Kidney epithelial cell (primary cell): ENCODE data around the gene NRP2. TPM values are rescaled to one million over a fixed set of nuclear protein-coding genes. Genes with fewer than 3 reads are reported as not detected.

ENCODE experiments used
- DNase-seq: peaks from one replicate; pipeline ENCODE4 v3.0.0-alpha.2; 2010; ENCODE audit warnings: low read depth
- H3K27me3 ChIP-seq: 2 replicates; pipeline ENCODE4 v1.6.0; 2011; ENCODE audit warnings: low read length; ENCODE audit not compliant: control insufficient read depth, insufficient read depth
- H3K36me3 ChIP-seq: 2 replicates; pipeline ENCODE4 v1.5.1; 2011; ENCODE audit warnings: low read length; ENCODE audit not compliant: control insufficient read depth, insufficient read depth
- H3K4me3 ChIP-seq: 2 replicates; pipeline ENCODE4 v1.5.1; 2011; ENCODE audit warnings: low read depth, mild to moderate bottlenecking, control low read depth, low read length
- CTCF ChIP-seq: IDR thresholded peaks from 2 replicates; pipeline ENCODE4 v1.5.1; 2011; ENCODE audit warnings: mild to moderate bottlenecking, moderate library complexity, low read length, control low read depth, inconsistent platforms; ENCODE audit not compliant: insufficient read depth, poor library complexity, severe bottlenecking
- total RNA-seq: library from RNA; depleted of rRNA; stranded (reverse); fragments of >200 nt; gene quantifications from 2 replicates; pipeline ENCODE4 v1.2.3, GENCODE V29; 2015

The NRP2 gene
- total RNA-seq, 1 donor from 2014 or later, result 78.6 TPM

- Histone ChIP-seq H3K4me3 (no peak overlapping the region), H3K36me3 (peaks cover 4% of the 10 kb centered on the region), H3K27me3 (no peaks in the 10 kb centered on the region)
- TF ChIP-seq CTCF, result peak; percentile 51
- DNase-seq, result no peak
These were observed 81.5 kb downstream of the NRP2 start for GRCh38 chr2:205763708-205764211.

GRCh38 chr2:205764270-205764746 is 82.0 kb downstream of the NRP2 start:
- no peak for DNase-seq
- Histone ChIP-seq H3K4me3 (no peak overlapping the region), H3K27me3 (no peaks in the 10 kb centered on the region), H3K36me3 (peaks cover 5% of the 10 kb centered on the region)
- TF ChIP-seq CTCF, result no peak

GRCh38 chr2:205765151-205765550 is 82.8 kb downstream of the NRP2 start:
- no peaks in the 10 kb centered on the region for H3K27me3 ChIP-seq
- no peak for DNase-seq
- no peak overlapping the region for H3K4me3 ChIP-seq
- H3K36me3 ChIP-seq, result peaks cover 5% of the 10 kb centered on the region
- TF ChIP-seq CTCF, result no peak

- Histone ChIP-seq H3K4me3 (no peak overlapping the region), H3K36me3 (peaks cover 5% of the 10 kb centered on the region), H3K27me3 (no peaks in the 10 kb centered on the region)
- TF ChIP-seq CTCF, result peak; percentile 95
- no peak for DNase-seq
These were observed 84.6 kb downstream of the NRP2 start for GRCh38 chr2:205766779-205767359.

GRCh38 chr2:205767617-205768016 is 85.3 kb downstream of the NRP2 start:
- Histone ChIP-seq H3K27me3 (no peaks in the 10 kb centered on the region), H3K36me3 (peaks cover 5% of the 10 kb centered on the region), H3K4me3 (no peak overlapping the region)
- DNase-seq, result no peak
- no peak for TF ChIP-seq CTCF

- TF ChIP-seq CTCF, result no peak
- DNase-seq, result no peak
- Histone ChIP-seq H3K36me3 (peaks cover 5% of the 10 kb centered on the region), H3K27me3 (no peaks in the 10 kb centered on the region), H3K4me3 (no peak overlapping the region)
These were observed 86.0 kb downstream of the NRP2 start for GRCh38 chr2:205768341-205768740.
